Tibial artery (tissue), 4 donors: ENCODE measurements around the gene TIMP4.

Experiments
- DNase-seq, 2 donors: peaks; one replicate each; pipeline ENCODE4 v3.0.0-alpha.2; 2019
- H3K27ac ChIP-seq, 2 donors: fragments of 200-600 bp; sonication (generic) in 1 of 2; 1 replicate in 1 of 2; 2 replicates in 1 of 2; pipeline ENCODE4 v1.5.1; 2018 to 2019; ENCODE audit warnings: mild to moderate bottlenecking in 1 of 2
- H3K27me3 ChIP-seq, 2 donors: fragments of 200-600 bp; sonication (generic) in 1 of 2; one replicate each; pipeline versions ENCODE4 v1.5.1 to v1.6.0; 2016 to 2019
- H3K36me3 ChIP-seq, 3 donors: fragments of 200-600 bp; sonication (generic) in 2 of 3; one replicate each; pipeline ENCODE4 v1.5.1; 2016 to 2019; ENCODE audit warnings: mild to moderate bottlenecking in 2 of 3
- H3K4me1 ChIP-seq, 4 donors: fragments of 200-600 bp; sonication (generic) in 2 of 4; 1 replicate in 3 of 4; 2 replicates in 1 of 4; pipeline ENCODE4 v1.5.1; 2016 to 2019
- H3K4me3 ChIP-seq, 2 donors: fragments of 200-600 bp; sonication (generic) in 1 of 2; 1 replicate in 1 of 2; 2 replicates in 1 of 2; pipeline ENCODE4 v1.5.1; 2018 to 2019; ENCODE audit warnings: mild to moderate bottlenecking in 2 of 2
- H3K9me3 ChIP-seq, 3 donors: fragments of 200-600 bp; sonication (generic) in 1 of 3; one replicate each; pipeline ENCODE4 v1.5.1; 2016 to 2019
- intact Hi-C: fragments of 100-400 bp; cut with DNase I; formaldehyde crosslinking; loops from one replicate; pipeline ENCODE4 v1.15.0; 2023; ENCODE audit warnings: low total_unique reads
- TF ChIP-seq, protein P1 (sequence below), 2 experiments: fragments of 200-600 bp in 1 of 2; fragments of 450-650 bp in 1 of 2; IDR thresholded peaks; one replicate each; pipeline ENCODE4 v1.5.1; 2017 to 2019; ENCODE audit warnings: antibody characterized with exemption in 2 of 2, mild to moderate bottlenecking in 1 of 2, moderate library complexity in 1 of 2

Gene TIMP4

DNA sequence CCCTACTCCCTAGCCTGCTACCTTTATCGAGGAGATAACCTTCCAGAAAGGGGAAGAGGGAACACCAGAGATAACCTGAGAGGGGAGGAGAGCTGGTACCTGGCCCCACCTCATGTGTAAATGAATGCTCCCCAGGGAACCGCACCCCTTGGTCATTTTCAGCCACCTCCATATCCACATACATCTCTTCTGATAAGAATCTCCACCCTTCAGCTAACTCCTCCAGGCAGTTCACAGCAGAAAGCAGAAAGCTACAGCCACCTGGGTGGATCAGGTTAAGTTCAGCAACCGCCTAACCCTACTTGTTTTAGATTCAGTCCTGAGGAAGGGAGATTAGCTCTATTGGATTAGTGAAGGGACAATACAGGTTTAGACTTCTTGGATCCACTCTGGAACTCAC is 38.0 kb upstream of the TIMP4 start:
- DNase-seq = no peak
- no peak overlapping the region for H3K4me3 ChIP-seq
- peaks cover 0 to 39% (median 23%) of the 10 kb centered on the region in 4 donors for H3K4me1 ChIP-seq
- no peaks in the 10 kb centered on the region for H3K36me3 ChIP-seq
- no peak overlapping the region for H3K27ac ChIP-seq
- TF ChIP-seq, protein P1, sequence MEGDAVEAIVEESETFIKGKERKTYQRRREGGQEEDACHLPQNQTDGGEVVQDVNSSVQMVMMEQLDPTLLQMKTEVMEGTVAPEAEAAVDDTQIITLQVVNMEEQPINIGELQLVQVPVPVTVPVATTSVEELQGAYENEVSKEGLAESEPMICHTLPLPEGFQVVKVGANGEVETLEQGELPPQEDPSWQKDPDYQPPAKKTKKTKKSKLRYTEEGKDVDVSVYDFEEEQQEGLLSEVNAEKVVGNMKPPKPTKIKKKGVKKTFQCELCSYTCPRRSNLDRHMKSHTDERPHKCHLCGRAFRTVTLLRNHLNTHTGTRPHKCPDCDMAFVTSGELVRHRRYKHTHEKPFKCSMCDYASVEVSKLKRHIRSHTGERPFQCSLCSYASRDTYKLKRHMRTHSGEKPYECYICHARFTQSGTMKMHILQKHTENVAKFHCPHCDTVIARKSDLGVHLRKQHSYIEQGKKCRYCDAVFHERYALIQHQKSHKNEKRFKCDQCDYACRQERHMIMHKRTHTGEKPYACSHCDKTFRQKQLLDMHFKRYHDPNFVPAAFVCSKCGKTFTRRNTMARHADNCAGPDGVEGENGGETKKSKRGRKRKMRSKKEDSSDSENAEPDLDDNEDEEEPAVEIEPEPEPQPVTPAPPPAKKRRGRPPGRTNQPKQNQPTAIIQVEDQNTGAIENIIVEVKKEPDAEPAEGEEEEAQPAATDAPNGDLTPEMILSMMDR (IDR thresholded peaks at IDR 0.05) = no peak
- no peaks in the 10 kb centered on the region for H3K27me3 ChIP-seq
- intact Hi-C loops = loop anchor here (5.0 kb wide), 1 partner anchor 86 kb away; no protein-coding TSS in a partner anchor
- no peaks in the 10 kb centered on the region for H3K9me3 ChIP-seq

DNA sequence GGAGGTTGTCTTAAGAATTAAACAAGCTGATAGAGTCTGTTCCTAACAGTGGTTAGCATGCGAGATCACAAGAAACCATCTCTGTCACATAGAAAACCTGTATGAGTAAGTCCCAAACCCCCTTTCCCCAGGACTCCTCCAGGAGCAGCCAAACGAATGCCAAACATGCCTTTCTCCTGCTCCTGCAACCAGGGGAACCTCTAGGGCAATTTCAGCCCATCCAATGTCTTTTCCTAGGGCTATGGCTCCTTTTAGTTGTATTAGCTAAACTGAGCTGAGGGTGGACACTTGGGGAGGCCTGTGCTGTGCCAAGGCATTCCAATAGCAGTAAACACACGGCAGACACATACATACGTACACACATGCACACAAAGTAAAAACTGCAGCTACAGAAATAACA is 36.5 kb upstream of the TIMP4 start:
- Histone ChIP-seq H3K36me3 (no peaks in the 10 kb centered on the region), H3K4me3 (no peak overlapping the region), H3K4me1 (peaks cover 0 to 39% (median 23%) of the 10 kb centered on the region in 4 donors), H3K27me3 (no peaks in the 10 kb centered on the region), H3K9me3 (no peaks in the 10 kb centered on the region), H3K27ac (peak overlapping the region; percentile 47 to 66)
- TF ChIP-seq, protein P1 (IDR thresholded peaks at IDR 0.05) = no peak
- DNase-seq = no peak
- intact Hi-C loops = loop anchor here (5.0 kb wide), 1 partner anchor 87 kb away; no protein-coding TSS in a partner anchor

- TF ChIP-seq, protein P1 (IDR thresholded peaks at IDR 0.05) = no peak
- Histone ChIP-seq H3K27ac (peak overlapping the region; percentile 47 to 66), H3K4me3 (no peak overlapping the region), H3K4me1 (peaks cover 0 to 39% (median 23%) of the 10 kb centered on the region in 4 donors), H3K9me3 (no peaks in the 10 kb centered on the region), H3K36me3 (no peaks in the 10 kb centered on the region), H3K27me3 (no peaks in the 10 kb centered on the region)
- intact Hi-C loops = loop anchor here (5.0 kb wide), 1 partner anchor 88 kb away; no protein-coding TSS in a partner anchor
- no peak for DNase-seq
Measured at GRCh38 chr3:12194669-12195161, 36.0 kb upstream of the TIMP4 start.

GRCh38 chr3:12194209-12194608 is 35.5 kb upstream of the TIMP4 start:
- no peak for DNase-seq
- H3K27me3 ChIP-seq = no peaks in the 10 kb centered on the region
- H3K36me3 ChIP-seq = no peaks in the 10 kb centered on the region
- peak overlapping the region; percentile 47 to 66 for H3K27ac ChIP-seq
- TF ChIP-seq, protein P1 (IDR thresholded peaks at IDR 0.05) = no peak
- intact Hi-C loops = no loop called here
- H3K9me3 ChIP-seq = no peaks in the 10 kb centered on the region
- peaks cover 0 to 39% (median 23%) of the 10 kb centered on the region in 4 donors for H3K4me1 ChIP-seq
- no peak overlapping the region for H3K4me3 ChIP-seq

DNA sequence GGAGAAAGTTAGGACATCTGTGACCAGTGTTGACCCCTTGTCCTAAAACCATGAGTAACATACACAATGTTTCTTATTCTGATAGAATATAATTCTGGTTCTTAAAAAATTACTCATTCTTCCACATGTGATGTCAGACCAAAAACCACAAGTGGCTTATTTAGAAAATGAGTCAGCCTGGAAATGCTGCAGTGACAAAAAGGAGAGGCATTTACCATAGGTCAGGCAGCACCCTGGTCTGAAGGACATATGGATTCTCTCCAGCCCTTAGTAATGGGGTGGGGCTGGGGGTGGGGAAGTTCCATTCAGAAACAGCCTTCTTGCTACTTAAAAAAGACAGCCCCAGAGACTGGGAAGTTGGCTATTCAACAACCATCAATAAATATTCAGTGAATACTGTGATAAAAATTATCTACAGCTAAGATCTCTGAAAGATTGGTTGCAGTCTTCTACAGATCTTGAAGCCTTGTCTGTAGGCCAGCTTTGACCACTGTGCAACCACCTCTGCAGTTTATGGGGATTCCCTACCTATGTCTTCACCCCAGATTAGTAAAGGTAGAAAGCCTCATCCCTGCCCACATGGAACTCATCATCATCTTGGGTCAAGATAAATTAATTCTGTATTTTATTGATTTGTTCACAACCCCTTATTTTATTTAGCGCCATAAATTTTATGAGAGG is 34.9 kb upstream of the TIMP4 start:
- Histone ChIP-seq H3K36me3 (no peaks in the 10 kb centered on the region), H3K27ac (peak overlapping the region; percentile 66 to 76), H3K4me1 (peaks cover 0 to 45% (median 25%) of the 10 kb centered on the region in 4 donors), H3K4me3 (no peak overlapping the region), H3K9me3 (no peaks in the 10 kb centered on the region), H3K27me3 (no peaks in the 10 kb centered on the region)
- TF ChIP-seq, protein P1 (IDR thresholded peaks at IDR 0.05) = no peak
- intact Hi-C loops = no loop called here
- DNase-seq = peak; percentile 71 to 81
